ENCODE data around the gene CABLES1. TPM values are rescaled to one million over a fixed set of nuclear protein-coding genes. Genes with fewer than 3 reads are reported as not detected.
"Not testable (repeated sequence)": the region's sequence is repeated elsewhere in the genome, so short reads cannot be mapped to it uniquely, and the experiment has no call there.

CABLES1 gene
- total and polyA plus RNA-seq, 4 donors: 9.9 to 25.7 (median 11.4) TPM

DNA sequence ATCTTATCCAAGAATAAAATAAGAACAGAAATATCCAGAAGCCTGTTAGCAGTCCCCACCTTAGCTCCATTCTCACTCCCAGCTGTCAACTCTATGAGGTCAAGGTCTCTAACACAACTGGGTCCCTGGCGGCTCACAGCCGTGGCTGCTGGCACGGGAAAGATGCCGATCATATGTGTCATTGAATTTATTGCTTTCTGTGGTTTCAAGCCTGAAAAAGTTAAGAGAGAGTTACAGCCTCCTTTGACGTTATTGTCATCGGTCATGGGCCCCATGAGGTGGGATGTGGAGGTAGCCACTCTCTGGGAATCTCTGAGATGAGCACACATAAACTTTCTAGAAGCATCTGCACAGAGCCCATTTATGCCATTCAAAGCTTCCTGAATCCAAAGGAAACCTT is 28.7 kb upstream of the CABLES1 start:
- Histone ChIP-seq H3K4me3 (ENCODE audit: low read length in 2 of 2) (no peak overlapping the region), H3K27me3 (ENCODE audit: control insufficient read depth in 1 of 2, insufficient read depth in 2 of 2, low read length in 1 of 2) (no peaks in the 10 kb centered on the region), H3K27ac (ENCODE audit: low read depth in 1 of 2, low read length in 2 of 2) (peak overlapping the region; percentile 82 to 94), H3K9me3 (ENCODE audit: control insufficient read depth, low read length) (no peaks in the 10 kb centered on the region), H3K4me1 (ENCODE audit: control insufficient read depth in 1 of 2, insufficient read depth in 2 of 2, low read length in 2 of 2) (peaks cover 0 to 5% of the 10 kb centered on the region in 2 donors), H3K36me3 (ENCODE audit: control insufficient read depth in 1 of 2, insufficient read depth in 2 of 2, low read length in 1 of 2) (no peaks in the 10 kb centered on the region)
- ATAC-seq (ENCODE audit: low FRiP score) (peak; percentile 70), DNase-seq (peak; percentile 63 to 81)
- 10 to 18% methylated on average over 6 of the region's 6 CpGs for WGBS, 2 donors
- intact Hi-C loops (cut with DNase I): loop anchor here in 1 of 2 donors (2.0 kb wide), 1 partner anchor 174 kb away; the partner anchor contains the start of gene RBBP8

DNA sequence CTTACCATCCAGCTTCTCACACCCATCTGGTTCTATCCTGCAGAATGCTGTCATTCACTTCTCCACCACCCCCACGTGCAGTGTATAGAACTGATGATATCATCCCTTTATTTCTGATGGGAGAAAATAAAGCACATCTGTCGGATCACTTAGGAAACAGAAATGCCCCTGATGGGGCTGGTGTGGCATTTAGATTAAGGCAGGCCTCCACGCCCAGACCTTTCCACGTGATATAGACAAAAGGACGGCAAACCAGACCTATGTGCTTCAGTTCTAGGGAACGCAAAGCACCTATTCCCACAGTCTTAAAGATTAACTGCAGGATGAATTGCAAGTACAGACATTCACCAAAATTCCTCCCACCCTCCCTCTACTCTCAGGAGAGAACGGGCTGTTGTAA is 27.6 kb upstream of the CABLES1 start:
- 11 to 18% methylated on average over 7 of the region's 7 CpGs for WGBS, 2 donors
- H3K36me3 ChIP-seq (ENCODE audit: control insufficient read depth in 1 of 2, insufficient read depth in 2 of 2, low read length in 1 of 2): no peaks in the 10 kb centered on the region

DNA sequence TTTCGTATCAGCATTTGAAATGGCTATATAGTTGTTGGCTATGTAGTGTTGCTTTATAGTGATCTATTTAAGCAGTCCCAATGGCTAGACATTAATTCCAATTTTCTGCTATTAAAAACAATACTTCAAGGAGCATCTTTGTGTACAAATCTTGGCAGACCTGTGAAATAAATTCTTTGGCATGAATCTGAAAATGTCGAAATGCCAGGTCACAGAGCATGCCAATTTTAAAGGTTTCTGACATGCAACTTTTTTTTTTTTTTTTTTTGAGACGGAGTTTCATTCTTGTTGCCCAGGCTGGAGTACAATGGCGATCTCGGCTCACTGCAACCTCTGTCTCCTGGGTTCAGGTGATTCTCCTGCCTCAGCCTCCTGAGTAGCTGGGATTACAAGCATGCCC is 26.8 kb upstream of the CABLES1 start:
- DNase-seq (no peak), ATAC-seq (ENCODE audit: low FRiP score) (no peak)
- intact Hi-C loops (cut with DNase I): no loop called here

More for the DNA sequence above, 27.6 kb upstream of the CABLES1 start:
- ATAC-seq (ENCODE audit: low FRiP score) (no peak), DNase-seq (no peak)
- Histone ChIP-seq H3K27me3 (ENCODE audit: control insufficient read depth in 1 of 2, insufficient read depth in 2 of 2, low read length in 1 of 2) (no peaks in the 10 kb centered on the region), H3K4me1 (ENCODE audit: control insufficient read depth in 1 of 2, insufficient read depth in 2 of 2, low read length in 2 of 2) (peaks cover 0 to 5% of the 10 kb centered on the region in 2 donors), H3K27ac (ENCODE audit: low read depth in 1 of 2, low read length in 2 of 2) (peak overlapping the region; percentile 9 to 83), H3K4me3 (ENCODE audit: low read length in 2 of 2) (no peak overlapping the region), H3K9me3 (ENCODE audit: control insufficient read depth, low read length) (no peaks in the 10 kb centered on the region)
- intact Hi-C loops (cut with DNase I): loop anchor here in 1 of 2 donors (2.0 kb wide), 1 partner anchor 175 kb away; the partner anchor contains the start of gene RBBP8

DNA sequence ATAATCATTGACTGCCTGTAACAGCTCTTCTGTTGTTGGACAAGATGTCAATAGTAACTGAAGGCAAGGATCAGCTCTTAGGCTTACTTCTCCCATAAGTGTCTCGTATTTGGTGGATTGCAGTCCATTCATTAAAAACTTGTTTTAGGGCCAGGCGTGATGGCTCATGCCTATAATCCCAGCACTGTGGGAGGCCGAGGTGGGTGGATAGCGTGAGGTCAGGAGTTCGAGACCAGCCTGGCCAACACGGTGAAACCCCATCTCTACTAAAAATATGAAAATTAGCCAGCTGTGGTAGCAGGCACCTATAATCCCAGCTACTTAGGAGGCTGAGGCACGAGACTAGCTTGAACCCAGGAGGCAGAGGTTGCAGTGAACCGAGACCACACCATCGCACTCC is 26.1 kb upstream of the CABLES1 start:
- 85 to 92% methylated on average over 9 of the region's 9 CpGs for WGBS, 2 donors

More for the DNA sequence above, 26.8 kb upstream of the CABLES1 start:
- no peak overlapping the region for H3K4me3 ChIP-seq (ENCODE audit: low read length in 2 of 2)
- H3K9me3 ChIP-seq (ENCODE audit: control insufficient read depth, low read length): no peaks in the 10 kb centered on the region
- peaks cover 0 to 5% of the 10 kb centered on the region in 2 donors for H3K4me1 ChIP-seq (ENCODE audit: control insufficient read depth in 1 of 2, insufficient read depth in 2 of 2, low read length in 2 of 2)
- H3K36me3 ChIP-seq (ENCODE audit: control insufficient read depth in 1 of 2, insufficient read depth in 2 of 2, low read length in 1 of 2): no peaks in the 10 kb centered on the region
- H3K27ac ChIP-seq (ENCODE audit: low read depth in 1 of 2, low read length in 2 of 2): no peak overlapping the region
- no peaks in the 10 kb centered on the region for H3K27me3 ChIP-seq (ENCODE audit: control insufficient read depth in 1 of 2, insufficient read depth in 2 of 2, low read length in 1 of 2)
- 2 to 15% methylated on average over 5 of the region's 5 CpGs for WGBS, 2 donors

DNA sequence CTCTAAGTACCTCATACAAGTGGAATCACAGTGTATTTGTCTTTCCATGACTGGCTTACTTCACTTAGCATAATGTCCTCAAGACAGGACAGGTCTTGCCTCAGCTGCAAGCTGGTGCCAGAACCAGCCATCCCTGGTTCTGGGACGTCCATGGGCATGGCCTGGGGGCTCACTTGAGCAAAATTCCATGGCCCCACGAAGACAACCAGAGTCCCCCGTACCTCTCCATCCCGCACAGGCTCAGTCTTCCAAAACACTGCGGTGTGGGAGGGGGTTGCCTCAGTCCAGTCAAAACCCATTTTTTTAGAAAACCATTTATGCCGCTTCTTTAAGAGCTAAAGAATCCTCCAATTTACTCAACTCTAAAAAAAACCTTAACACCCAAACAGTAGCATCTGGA is 21.7 kb upstream of the CABLES1 start:
- ATAC-seq (ENCODE audit: low FRiP score) (no peak), DNase-seq (no peak)

More for the DNA sequence above, 26.1 kb upstream of the CABLES1 start:
- H3K36me3 ChIP-seq (ENCODE audit: control insufficient read depth in 1 of 2, insufficient read depth in 2 of 2, low read length in 1 of 2); H3K27ac ChIP-seq (ENCODE audit: low read depth in 1 of 2, low read length in 2 of 2); DNase-seq; H3K27me3 ChIP-seq (ENCODE audit: control insufficient read depth in 1 of 2, insufficient read depth in 2 of 2, low read length in 1 of 2); H3K9me3 ChIP-seq (ENCODE audit: control insufficient read depth, low read length); intact Hi-C loops (cut with DNase I); ATAC-seq (ENCODE audit: low FRiP score); H3K4me1 ChIP-seq (ENCODE audit: control insufficient read depth in 1 of 2, insufficient read depth in 2 of 2, low read length in 2 of 2); H3K4me3 ChIP-seq (ENCODE audit: low read length in 2 of 2): not testable (repeated sequence)

DNA sequence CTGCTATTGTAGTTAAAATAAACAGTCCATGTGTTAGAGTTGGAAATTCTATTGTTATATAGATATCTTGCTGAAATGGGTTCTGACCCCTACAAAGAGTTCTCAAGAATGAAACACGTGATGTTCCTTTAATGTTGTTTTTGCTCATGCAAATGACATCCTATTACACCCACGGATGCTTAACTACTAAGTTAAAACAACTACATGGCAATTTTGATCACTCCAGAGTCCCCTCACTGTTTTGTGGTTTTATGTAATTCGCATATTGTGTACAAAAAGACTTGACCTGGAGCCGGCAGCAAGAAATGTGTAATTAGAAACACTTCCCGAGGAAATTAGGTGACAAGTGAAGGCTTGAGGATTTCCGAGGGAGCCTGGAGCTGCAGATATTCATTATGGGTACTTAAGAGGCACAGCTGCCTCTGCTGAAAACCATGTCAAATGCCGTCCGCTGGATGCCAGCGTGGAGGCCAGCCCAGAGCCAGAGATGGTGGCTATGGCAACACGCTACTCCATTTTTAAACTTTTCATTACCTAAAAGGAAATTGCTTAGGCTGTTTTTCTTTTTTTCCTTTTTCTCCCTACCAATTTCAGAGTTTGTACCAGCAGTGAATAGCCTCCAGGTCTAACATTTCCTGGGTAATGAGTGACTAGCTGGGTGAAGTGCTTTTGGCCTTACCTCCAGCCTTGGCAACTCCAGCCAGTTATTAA is 21.0 kb upstream of the CABLES1 start:
- WGBS, 2 donors: 8 to 10% methylated on average over 10 of the region's 10 CpGs

More for the DNA sequence above, 21.7 kb upstream of the CABLES1 start:
- peaks cover 0 to 5% of the 10 kb centered on the region in 2 donors for H3K4me1 ChIP-seq (ENCODE audit: control insufficient read depth in 1 of 2, insufficient read depth in 2 of 2, low read length in 2 of 2)
- H3K27ac ChIP-seq (ENCODE audit: low read depth in 1 of 2, low read length in 2 of 2): no peak overlapping the region
- intact Hi-C loops (cut with DNase I): no loop called here
- no peaks in the 10 kb centered on the region for H3K27me3 ChIP-seq (ENCODE audit: control insufficient read depth in 1 of 2, insufficient read depth in 2 of 2, low read length in 1 of 2)
- H3K9me3 ChIP-seq (ENCODE audit: control insufficient read depth, low read length): no peaks in the 10 kb centered on the region
- no peaks in the 10 kb centered on the region for H3K36me3 ChIP-seq (ENCODE audit: control insufficient read depth in 1 of 2, insufficient read depth in 2 of 2, low read length in 1 of 2)
- WGBS, 2 donors: 63 to 72% methylated on average over 6 of the region's 6 CpGs
- no peak overlapping the region for H3K4me3 ChIP-seq (ENCODE audit: low read length in 2 of 2)

DNA sequence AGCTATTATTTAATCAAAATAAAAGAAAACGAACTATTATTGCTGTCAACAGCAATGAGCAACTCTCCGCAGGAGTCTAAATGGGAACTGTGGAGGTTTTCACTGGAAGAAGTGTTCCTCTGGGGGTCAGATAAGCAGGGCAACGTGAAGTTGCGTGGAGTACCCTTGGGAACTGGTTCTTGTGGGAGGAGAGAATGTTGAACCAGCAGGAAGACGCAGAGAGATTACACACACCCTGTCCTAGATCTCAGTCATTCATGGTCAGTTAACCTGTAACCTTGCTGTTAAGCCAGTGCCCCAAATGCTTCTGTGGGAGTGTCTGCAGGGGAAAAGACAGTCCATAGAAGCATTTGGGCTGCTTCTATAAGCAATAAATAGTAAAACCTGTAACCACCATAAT is 20.4 kb upstream of the CABLES1 start:
- WGBS, 2 donors: 25 to 37% methylated on average over 5 of the region's 5 CpGs
- DNase-seq: no peak
- no peak for ATAC-seq (ENCODE audit: low FRiP score)
- Histone ChIP-seq H3K4me3 (ENCODE audit: low read length in 2 of 2) (no peak overlapping the region), H3K4me1 (ENCODE audit: control insufficient read depth in 1 of 2, insufficient read depth in 2 of 2, low read length in 2 of 2) (peaks cover 0 to 5% of the 10 kb centered on the region in 2 donors), H3K36me3 (ENCODE audit: control insufficient read depth in 1 of 2, insufficient read depth in 2 of 2, low read length in 1 of 2) (no peaks in the 10 kb centered on the region), H3K9me3 (ENCODE audit: control insufficient read depth, low read length) (no peaks in the 10 kb centered on the region), H3K27me3 (ENCODE audit: control insufficient read depth in 1 of 2, insufficient read depth in 2 of 2, low read length in 1 of 2) (no peaks in the 10 kb centered on the region), H3K27ac (ENCODE audit: low read depth in 1 of 2, low read length in 2 of 2) (peak overlapping the region in 1 of 2 donors; percentile 17)
- intact Hi-C loops (cut with DNase I): no loop called here

More for the DNA sequence above, 21.0 kb upstream of the CABLES1 start:
- Histone ChIP-seq H3K4me3 (ENCODE audit: low read length in 2 of 2) (no peak overlapping the region), H3K4me1 (ENCODE audit: control insufficient read depth in 1 of 2, insufficient read depth in 2 of 2, low read length in 2 of 2) (peaks cover 0 to 5% of the 10 kb centered on the region in 2 donors), H3K36me3 (ENCODE audit: control insufficient read depth in 1 of 2, insufficient read depth in 2 of 2, low read length in 1 of 2) (no peaks in the 10 kb centered on the region), H3K27ac (ENCODE audit: low read depth in 1 of 2, low read length in 2 of 2) (peak overlapping the region in 1 of 2 donors; percentile 17), H3K9me3 (ENCODE audit: control insufficient read depth, low read length) (no peaks in the 10 kb centered on the region), H3K27me3 (ENCODE audit: control insufficient read depth in 1 of 2, insufficient read depth in 2 of 2, low read length in 1 of 2) (no peaks in the 10 kb centered on the region)
- intact Hi-C loops (cut with DNase I): no loop called here
- ATAC-seq (ENCODE audit: low FRiP score) (peak; percentile 67), DNase-seq (peak in 1 of 2 donors; percentile 47)

DNA sequence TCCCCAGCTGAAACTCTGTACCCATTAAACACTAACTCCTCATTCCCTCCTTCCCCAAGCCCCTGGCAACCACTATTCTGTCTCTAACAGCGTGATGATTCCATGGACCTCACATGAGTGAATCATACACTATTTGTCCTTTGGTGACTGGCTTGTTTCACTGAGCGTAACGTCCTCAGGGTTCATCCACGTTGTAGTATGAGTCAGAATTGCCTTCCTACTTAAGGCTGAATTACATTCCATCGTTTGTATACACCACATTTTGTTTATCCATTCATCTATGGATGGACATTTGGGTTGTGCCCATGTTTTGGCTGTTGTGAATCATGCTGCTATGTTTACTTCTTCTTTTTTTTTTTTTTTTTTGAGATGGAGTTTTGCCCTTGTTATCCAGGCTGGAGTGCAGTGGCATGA is 19.6 kb upstream of the CABLES1 start:
- no peak overlapping the region for H3K27ac ChIP-seq (ENCODE audit: low read depth in 1 of 2, low read length in 2 of 2)
- 68 to 69% methylated on average over 5 of the region's 5 CpGs for WGBS, 2 donors
- DNase-seq (no peak), ATAC-seq (ENCODE audit: low FRiP score) (no peak)
- intact Hi-C loops (cut with DNase I): no loop called here
- no peaks in the 10 kb centered on the region for H3K9me3 ChIP-seq (ENCODE audit: control insufficient read depth, low read length)
- peaks cover 0 to 5% of the 10 kb centered on the region in 2 donors for H3K4me1 ChIP-seq (ENCODE audit: control insufficient read depth in 1 of 2, insufficient read depth in 2 of 2, low read length in 2 of 2)
- no peaks in the 10 kb centered on the region for H3K27me3 ChIP-seq (ENCODE audit: control insufficient read depth in 1 of 2, insufficient read depth in 2 of 2, low read length in 1 of 2)
- H3K4me3 ChIP-seq (ENCODE audit: low read length in 2 of 2): no peak overlapping the region
- H3K36me3 ChIP-seq (ENCODE audit: control insufficient read depth in 1 of 2, insufficient read depth in 2 of 2, low read length in 1 of 2): no peaks in the 10 kb centered on the region

DNA sequence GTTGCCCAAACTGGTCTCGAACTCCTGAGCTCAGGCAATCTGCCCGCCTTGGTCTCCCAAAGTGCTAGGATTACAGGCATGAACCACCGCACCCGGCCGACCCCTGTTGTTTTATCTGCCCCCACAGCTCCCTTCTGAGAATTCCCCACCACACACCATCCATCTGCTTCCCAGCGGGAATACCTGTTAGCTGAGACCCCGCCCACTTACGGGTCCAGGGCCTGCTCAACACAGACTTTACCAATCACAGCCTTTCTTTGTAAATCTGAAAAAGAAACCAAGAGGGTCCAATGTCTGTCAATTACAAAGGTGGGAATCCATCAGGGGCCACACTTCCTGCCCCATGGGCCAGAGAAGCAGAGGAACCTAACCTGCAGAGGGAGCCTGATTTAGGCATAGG is 14.2 kb upstream of the CABLES1 start:
- Histone ChIP-seq H3K27me3 (ENCODE audit: control insufficient read depth in 1 of 2, insufficient read depth in 2 of 2, low read length in 1 of 2) (no peaks in the 10 kb centered on the region), H3K27ac (ENCODE audit: low read depth in 1 of 2, low read length in 2 of 2) (no peak overlapping the region), H3K36me3 (ENCODE audit: control insufficient read depth in 1 of 2, insufficient read depth in 2 of 2, low read length in 1 of 2) (no peaks in the 10 kb centered on the region), H3K9me3 (ENCODE audit: control insufficient read depth, low read length) (no peaks in the 10 kb centered on the region), H3K4me3 (ENCODE audit: low read length in 2 of 2) (no peak overlapping the region), H3K4me1 (ENCODE audit: control insufficient read depth in 1 of 2, insufficient read depth in 2 of 2, low read length in 2 of 2) (no peaks in the 10 kb centered on the region)
- DNase-seq (no peak), ATAC-seq (ENCODE audit: low FRiP score) (no peak)
- 94 to 95% methylated on average over 8 of the region's 8 CpGs for WGBS, 2 donors
- intact Hi-C loops (cut with DNase I): no loop called here
